HepG2 (cell line): ENCODE data around the gene RTP2. TPM values are rescaled to one million over a fixed set of nuclear protein-coding genes. Genes with fewer than 3 reads are reported as not detected.
A peak's percentile ranks its signal among the peaks of the same experiment; 100 is the strongest.

Experiments used
- MIXL1 ChIP-seq: IDR thresholded peaks from 2 replicates; pipeline ENCODE4 v1.6.1; 2016
- NKX3-1 ChIP-seq: sonication (generic); formaldehyde crosslinking; IDR thresholded peaks from 2 replicates; pipeline ENCODE4 v1.5.0; 2020; ENCODE audit warnings: missing genetic modification reagents
- ZHX2 ChIP-seq, 2 experiments: sonication (generic) in 1 of 2; formaldehyde crosslinking in 1 of 2; IDR thresholded peaks; 2 replicates each; pipeline versions ENCODE4 v1.6.1 to v1.9.0; 2014 to 2022; ENCODE audit warnings: antibody characterized with exemption in 1 of 2, borderline replicate concordance in 1 of 2, inconsistent platforms in 1 of 2, low read depth in 1 of 2, missing genetic modification reagents in 1 of 2
- ZKSCAN8 ChIP-seq: IDR thresholded peaks from 2 replicates; pipeline ENCODE4 v1.6.1; 2016; ENCODE audit warnings: borderline replicate concordance, missing genetic modification reagents, missing compliant biosample characterization
- ZNF546 ChIP-seq: sonication (generic); formaldehyde crosslinking; conservative IDR thresholded peaks from 2 replicates; pipeline ENCODE4 v1.8.1; 2023; ENCODE audit warnings: mild to moderate bottlenecking, missing genetic modification reagents
- ZNF609 ChIP-seq: sonication (generic); formaldehyde crosslinking; IDR thresholded peaks from 2 replicates; pipeline ENCODE4 v1.4.0; 2020; ENCODE audit warnings: mild to moderate bottlenecking, missing genetic modification reagents, borderline replicate concordance
- ZNF687 ChIP-seq: sonication (generic); formaldehyde crosslinking; IDR thresholded peaks from 2 replicates; pipeline ENCODE4 v1.5.1; 2020; ENCODE audit warnings: mild to moderate bottlenecking, missing genetic modification reagents, moderate library complexity
- polyA plus RNA-seq, 8 experiments: library from polyadenylated mRNA; depleted of rRNA in 3 of 8; stranded (reverse) in 7 of 8; unstranded in 1 of 8; fragments of >200 nt; fragmentation: Illumina TruSeq in 4 of 8; extraction: Trizol in 4 of 8; gene quantifications; 2 replicates each; pipeline versions ENCODE4 v1.2.1 to v1.2.3, GENCODE V29; 2011 to 2016; ENCODE audit warnings: low read depth in 4 of 8, missing spikeins in 1 of 8, mixed read lengths in 1 of 8; ENCODE audit not compliant: insufficient read depth in 1 of 8
- total RNA-seq, 5 experiments: library from RNA; depleted of rRNA; stranded (reverse); fragments of >200 nt; fragmentation: Illumina TruSeq; extraction: Trizol; gene quantifications; 2 replicates each; pipeline ENCODE4 v1.2.3, GENCODE V29; 2016; ENCODE audit warnings: low read depth in 1 of 5
- TF ChIP-seq, protein P1 (sequence below): sonication (generic); formaldehyde crosslinking; IDR thresholded peaks from 2 replicates; pipeline ENCODE4 v1.4.0; 2020; ENCODE audit warnings: missing genetic modification reagents, borderline replicate concordance

The RTP2 gene
- total and polyA plus RNA-seq, 2 of the 13 experiments (the other 11 are each of a cell fraction or from before 2014, with no cell fraction given) = not detected

DNA sequence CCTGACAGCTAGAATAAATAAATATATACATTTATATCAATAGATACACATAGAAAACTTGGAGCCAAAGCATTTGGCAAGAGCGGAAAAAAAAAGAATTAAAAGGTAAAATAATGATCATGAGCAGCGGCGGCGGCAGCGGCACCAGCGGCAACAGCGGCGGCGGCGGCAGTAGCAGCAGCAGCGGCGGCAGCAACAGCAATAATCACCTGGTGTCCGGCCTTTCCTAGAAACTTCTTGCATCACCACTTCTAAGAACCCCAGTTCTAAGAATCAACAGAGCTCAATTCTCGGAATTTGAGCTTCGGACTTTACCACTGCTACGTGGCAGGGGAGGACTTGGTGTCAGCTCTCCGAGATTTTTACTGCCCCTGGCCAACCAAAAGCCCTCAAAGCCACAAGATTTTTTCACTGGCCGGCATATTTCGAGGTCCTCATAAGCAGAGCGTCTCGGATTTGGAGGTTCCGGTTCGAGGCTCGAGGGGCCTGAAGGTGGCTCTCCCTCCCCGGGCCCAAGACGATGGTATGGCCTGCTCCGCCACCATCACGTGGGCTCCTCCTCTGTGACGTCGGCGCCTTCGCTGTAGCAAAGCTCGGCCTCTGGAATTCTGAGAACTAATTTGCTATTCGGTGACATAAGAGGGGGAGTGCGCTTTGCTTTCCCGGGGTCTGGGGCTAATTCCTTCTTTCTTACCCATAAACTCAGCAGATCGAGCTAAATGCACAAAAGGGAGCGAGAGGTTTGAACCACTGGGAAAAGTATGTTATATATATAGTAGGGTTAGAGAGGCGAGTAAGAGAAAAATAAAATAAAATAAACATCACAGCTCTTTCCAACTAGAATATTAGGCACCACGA lies 43.1 kb upstream of the RTP2 start, which contains the start of gene BCL6 (continued):
- TF ChIP-seq ZNF687 (peak; percentile 63), NKX3-1 (CRISPR knock-in tag) (peak; percentile 87; the same call in 1 of the 2 replicates), ZHX2 (IDR thresholded peaks at IDR 0.05; ENCODE audit: low read depth) (no peak), ZHX2 (CRISPR knock-in tag; IDR thresholded peaks at IDR 0.05; ENCODE audit: borderline replicate concordance) (peak; percentile 59; the same call in 1 of the 2 replicates), ZNF609 (CRISPR knock-in tag) (peak; percentile 50; the same call in 1 of the 2 replicates), ZKSCAN8 (0 out of 2 replicates have a peak, but pooled peaks have one; percentile 41), MIXL1 (peak; percentile 67; the same call in 1 of the 2 replicates), ZNF546 (CRISPR knock-in tag) (0 out of 2 replicates have a peak, but pooled peaks have one; percentile 57)
- TF ChIP-seq, protein P1, sequence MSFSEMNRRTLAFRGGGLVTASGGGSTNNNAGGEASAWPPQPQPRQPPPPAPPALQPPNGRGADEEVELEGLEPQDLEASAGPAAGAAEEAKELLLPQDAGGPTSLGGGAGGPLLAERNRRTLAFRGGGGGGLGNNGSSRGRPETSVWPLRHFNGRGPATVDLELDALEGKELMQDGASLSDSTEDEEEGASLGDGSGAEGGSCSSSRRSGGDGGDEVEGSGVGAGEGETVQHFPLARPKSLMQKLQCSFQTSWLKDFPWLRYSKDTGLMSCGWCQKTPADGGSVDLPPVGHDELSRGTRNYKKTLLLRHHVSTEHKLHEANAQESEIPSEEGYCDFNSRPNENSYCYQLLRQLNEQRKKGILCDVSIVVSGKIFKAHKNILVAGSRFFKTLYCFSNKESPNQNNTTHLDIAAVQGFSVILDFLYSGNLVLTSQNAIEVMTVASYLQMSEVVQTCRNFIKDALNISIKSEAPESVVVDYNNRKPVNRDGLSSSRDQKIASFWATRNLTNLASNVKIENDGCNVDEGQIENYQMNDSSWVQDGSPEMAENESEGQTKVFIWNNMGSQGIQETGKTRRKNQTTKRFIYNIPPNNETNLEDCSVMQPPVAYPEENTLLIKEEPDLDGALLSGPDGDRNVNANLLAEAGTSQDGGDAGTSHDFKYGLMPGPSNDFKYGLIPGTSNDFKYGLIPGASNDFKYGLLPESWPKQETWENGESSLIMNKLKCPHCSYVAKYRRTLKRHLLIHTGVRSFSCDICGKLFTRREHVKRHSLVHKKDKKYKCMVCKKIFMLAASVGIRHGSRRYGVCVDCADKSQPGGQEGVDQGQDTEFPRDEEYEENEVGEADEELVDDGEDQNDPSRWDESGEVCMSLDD (CRISPR knock-in tag) = peak; percentile 76; the same call in 1 of the 2 replicates
